H9 (cell line): ENCODE data around the gene HUS1. TPM values are rescaled to one million over a fixed set of nuclear protein-coding genes. Genes with fewer than 3 reads are reported as not detected.
A peak's percentile ranks its signal among the peaks of the same experiment; 100 is the strongest.
"Not testable (repeated sequence)": the region's sequence is repeated elsewhere in the genome, so short reads cannot be mapped to it uniquely, and the experiment has no call there.

ENCODE experiments used
- DNase-seq: peaks from one replicate; pipeline ENCODE4 v3.0.0-alpha.2; 2017
- H2AFZ ChIP-seq: one replicate; pipeline ENCODE4 v1.6.1; 2013; ENCODE audit warnings: mild to moderate bottlenecking, low read length, control low read depth, moderate library complexity
- H2AK5ac ChIP-seq: 2 replicates; pipeline ENCODE4 v1.6.1; 2013; ENCODE audit warnings: low read length, control low read depth, mixed read lengths; ENCODE audit not compliant: insufficient read length
- H2BK120ac ChIP-seq: one replicate; pipeline ENCODE4 v1.6.1; 2013; ENCODE audit warnings: low read depth, mild to moderate bottlenecking, low read length, control low read depth, inconsistent platforms; ENCODE audit not compliant: poor library complexity, severe bottlenecking
- H2BK12ac ChIP-seq: 2 replicates; pipeline ENCODE4 v1.6.1; 2013; ENCODE audit warnings: low read length, control low read depth, mixed read lengths, low read depth; ENCODE audit not compliant: insufficient read length
- H2BK15ac ChIP-seq: 2 replicates; pipeline ENCODE4 v1.6.1; 2013; ENCODE audit warnings: low read depth, low read length, control low read depth
- H2BK20ac ChIP-seq: one replicate; pipeline ENCODE4 v1.6.1; 2013; ENCODE audit warnings: low read depth, mild to moderate bottlenecking, low read length, control low read depth, inconsistent platforms; ENCODE audit not compliant: poor library complexity, severe bottlenecking
- H2BK5ac ChIP-seq: 2 replicates; pipeline ENCODE4 v1.6.1; 2013; ENCODE audit warnings: low read length, control low read depth, mixed read lengths; ENCODE audit not compliant: insufficient read length
- H3K14ac ChIP-seq: 2 replicates; pipeline ENCODE4 v1.6.1; 2013; ENCODE audit warnings: low read length, control low read depth; ENCODE audit not compliant: insufficient read depth
- H3K18ac ChIP-seq: 2 replicates; pipeline ENCODE4 v1.6.1; 2013; ENCODE audit warnings: low read depth, mild to moderate bottlenecking, mixed read lengths, low read length, control low read depth; ENCODE audit not compliant: insufficient read length
- H3K23ac ChIP-seq: 2 replicates; pipeline ENCODE4 v1.6.1; 2013; ENCODE audit warnings: low read length, control low read depth, mixed read lengths, low read depth; ENCODE audit not compliant: insufficient read length
- H3K23me2 ChIP-seq: 2 replicates; pipeline ENCODE4 v1.6.1; 2013; ENCODE audit warnings: low read depth, mild to moderate bottlenecking, mixed read lengths, low read length, control low read depth; ENCODE audit not compliant: insufficient read length, poor library complexity, severe bottlenecking
- H3K27ac ChIP-seq: 2 replicates; pipeline ENCODE4 v1.5.1; 2013; ENCODE audit warnings: low read length, control low read depth, mixed read lengths, low read depth; ENCODE audit not compliant: insufficient read length
- H3K27me3 ChIP-seq: 2 replicates; pipeline ENCODE4 v1.6.1; 2013; ENCODE audit warnings: low read length, control low read depth, inconsistent platforms; ENCODE audit not compliant: insufficient read depth
- H3K4ac ChIP-seq: 2 replicates; pipeline ENCODE4 v1.6.1; 2013; ENCODE audit warnings: low read depth, mild to moderate bottlenecking, control low read depth, inconsistent platforms, low read length, moderate library complexity
- H3K4me1 ChIP-seq: 2 replicates; pipeline ENCODE4 v1.6.1; 2013; ENCODE audit warnings: low read length, control low read depth, inconsistent platforms; ENCODE audit not compliant: insufficient read depth
- H3K4me2 ChIP-seq: 2 replicates; pipeline ENCODE4 v1.6.1; 2013; ENCODE audit warnings: low read length, control low read depth, mixed read lengths; ENCODE audit not compliant: insufficient read length, insufficient read depth
- H3K56ac ChIP-seq: 2 replicates; pipeline ENCODE4 v1.6.1; 2013; ENCODE audit warnings: low read depth, mild to moderate bottlenecking, mixed read lengths, low read length, control low read depth; ENCODE audit not compliant: insufficient read length
- H3K79me1 ChIP-seq: 2 replicates; pipeline ENCODE4 v1.6.1; 2013; ENCODE audit warnings: low read depth, mild to moderate bottlenecking, moderate library complexity, low read length, control low read depth, inconsistent platforms; ENCODE audit not compliant: insufficient read depth, poor library complexity, severe bottlenecking
- H3K79me2 ChIP-seq: 2 replicates; pipeline ENCODE4 v1.6.1; 2013; ENCODE audit warnings: low read length, control low read depth, inconsistent platforms; ENCODE audit not compliant: insufficient read depth
- H3K9ac ChIP-seq: 2 replicates; pipeline ENCODE4 v1.6.1; 2013; ENCODE audit warnings: low read length, control low read depth, mixed read lengths; ENCODE audit not compliant: insufficient read length; ENCODE audit errors: extremely low read depth
- H3K9me3 ChIP-seq: one replicate; pipeline ENCODE4 v1.6.1; 2013; ENCODE audit warnings: low read depth, low read length, inconsistent platforms; ENCODE audit not compliant: control insufficient read depth
- H3T11ph ChIP-seq: one replicate; pipeline ENCODE4 v1.6.1; 2013; ENCODE audit warnings: mild to moderate bottlenecking, low read length, control low read depth, inconsistent platforms
- H4K20me1 ChIP-seq: one replicate; pipeline ENCODE4 v1.6.1; 2013; ENCODE audit not compliant: control insufficient read depth, insufficient read length, insufficient read depth
- H4K5ac ChIP-seq: 2 replicates; pipeline ENCODE4 v1.6.1; 2013; ENCODE audit warnings: low read depth, mild to moderate bottlenecking, mixed read lengths, low read length, control low read depth; ENCODE audit not compliant: insufficient read length
- H4K8ac ChIP-seq: replicated peaks from 2 replicates; pipeline ENCODE4 v1.6.1; 2013; ENCODE audit warnings: low read length, control low read depth, mixed read lengths, low read depth; ENCODE audit not compliant: insufficient read length
- H4K91ac ChIP-seq: 2 replicates; pipeline ENCODE4 v1.6.1; 2013; ENCODE audit warnings: low read depth, mild to moderate bottlenecking, moderate library complexity, mixed read lengths, low read length, control low read depth; ENCODE audit not compliant: insufficient read length
- H3K27ac Mint-ChIP-seq, 3 experiments: 2 replicates in 2 of 3; 3 replicates in 1 of 3; pipeline ENCODE4 v1.8.0; 2020 to 2021; ENCODE audit warnings: mixed read lengths in 3 of 3, mild to moderate bottlenecking in 1 of 3, moderate library complexity in 1 of 3
- H3K27me3 Mint-ChIP-seq: 2 replicates; pipeline ENCODE4 v1.8.0; 2021; ENCODE audit warnings: low read depth, mild to moderate bottlenecking, moderate library complexity, mixed read lengths
- H3K36me3 Mint-ChIP-seq, 3 experiments: 2 replicates in 2 of 3; 3 replicates in 1 of 3; pipeline ENCODE4 v1.8.0; 2020 to 2021; ENCODE audit warnings: low read depth in 3 of 3, mixed read lengths in 3 of 3; ENCODE audit not compliant: insufficient read depth in 1 of 3
- H3K4me1 Mint-ChIP-seq, 2 experiments: 2 replicates each; pipeline ENCODE4 v1.8.0; 2020; ENCODE audit warnings: mixed read lengths in 2 of 2
- H3K4me3 Mint-ChIP-seq, 2 experiments: 2 replicates in 1 of 2; 3 replicates in 1 of 2; pipeline ENCODE4 v1.8.0; 2020 to 2021; ENCODE audit warnings: mild to moderate bottlenecking in 2 of 2, mixed read lengths in 2 of 2, moderate library complexity in 1 of 2
- H3K9me3 Mint-ChIP-seq, 2 experiments: 2 replicates in 1 of 2; 3 replicates in 1 of 2; pipeline ENCODE4 v1.8.0; 2020; ENCODE audit warnings: mild to moderate bottlenecking in 2 of 2, mixed read lengths in 2 of 2, moderate library complexity in 1 of 2
- WGBS: extraction: QIAGEN DNeasy Blood & Tissue Kit; methylation state at CpG from one replicate; pipeline ENCODE4 v1.1.7; 2013; ENCODE audit warnings: missing lambda C conversion rate, low lambda C conversion rate, mixed read lengths; ENCODE audit not compliant: insufficient read length; ENCODE audit errors: extremely low coverage; 5-methylcytosine and 5-hydroxymethylcytosine counted together
- total RNA-seq: library from RNA; stranded (reverse); gene quantifications from 2 replicates; pipeline ENCODE4 v1.2.1, GENCODE V29; 2021

HUS1 gene
- total RNA-seq, 1 experiment from 2014 or later = 43.1 TPM

- H3K27ac Mint-ChIP-seq = 0 out of 7 replicates have a peak overlapping the region, but pooled peaks of 1 of the 3 experiments have one; percentile 20
- H4K91ac ChIP-seq, H3K79me2 ChIP-seq, H2BK12ac ChIP-seq, H2BK5ac ChIP-seq, H3K9me3 ChIP-seq, H2BK15ac ChIP-seq, H3K18ac ChIP-seq, H4K20me1 ChIP-seq, H3K9ac ChIP-seq, H4K8ac ChIP-seq, H3T11ph ChIP-seq, H2AK5ac ChIP-seq, H3K27ac ChIP-seq, H2AFZ ChIP-seq, H3K27me3 ChIP-seq, H3K14ac ChIP-seq, H2BK120ac ChIP-seq, H3K4ac ChIP-seq, H3K4me1 ChIP-seq, H3K23ac ChIP-seq, H3K23me2 ChIP-seq, H3K4me3 Mint-ChIP-seq, DNase-seq, H3K79me1 ChIP-seq, H3K27me3 Mint-ChIP-seq, H4K5ac ChIP-seq, H3K4me2 ChIP-seq, H3K56ac ChIP-seq: not testable (repeated sequence)
- H3K4me1 Mint-ChIP-seq = peaks cover 28% of the 10 kb centered on the region in 2 experiments
- H3K36me3 Mint-ChIP-seq = peaks cover 0 to 13% (median 1%) of the 10 kb centered on the region in 3 experiments; a peak in 4 of 7 replicates
- peak overlapping the region; percentile 45 for H2BK20ac ChIP-seq
- WGBS = no CpG with 5 or more reads among the region's 1 CpG
- peaks cover 8 to 12% of the 10 kb centered on the region in 2 experiments; a peak in 3 of 5 replicates for H3K9me3 Mint-ChIP-seq
Measured at GRCh38 chr7:47916514-47916913, 62.9 kb downstream of the HUS1 start.
